HEK293 (cell line): ENCODE data around the gene YY2.

Source experiments
- ZNF274 ChIP-seq, 2 experiments: fragments of 200-500 bp in 1 of 2; fragments of 450-650 bp in 1 of 2; sonication (Bioruptor generic) in 1 of 2; formaldehyde crosslinking in 1 of 2; IDR thresholded peaks; 2 replicates each; pipeline versions ENCODE4 v1.5.1 to v1.6.1; 2014 to 2016; ENCODE audit warnings: borderline replicate concordance in 1 of 2, inconsistent platforms in 1 of 2, low read length in 1 of 2, missing biosample characterization in 1 of 2, missing genetic modification characterization in 1 of 2
- TF ChIP-seq, protein P1 (sequence below): fragments of 450-650 bp; formaldehyde crosslinking; IDR thresholded peaks from 2 replicates; pipeline ENCODE4 v1.5.1; 2016; ENCODE audit warnings: missing biosample characterization, missing genetic modification characterization
- TF ChIP-seq, protein P2 (sequence below): fragments of 450-650 bp; formaldehyde crosslinking; IDR thresholded peaks from 2 replicates; pipeline ENCODE4 v1.5.1; 2016; ENCODE audit warnings: missing biosample characterization, missing genetic modification characterization
- TF ChIP-seq, protein P3 (sequence below): fragments of 450-650 bp; formaldehyde crosslinking; IDR thresholded peaks from 2 replicates; pipeline ENCODE4 v1.5.1; 2016; ENCODE audit warnings: missing biosample characterization, missing genetic modification characterization
- TF ChIP-seq, protein P4 (sequence below): fragments of 450-650 bp; formaldehyde crosslinking; IDR thresholded peaks from 2 replicates; pipeline ENCODE4 v1.5.1; 2016; ENCODE audit warnings: missing biosample characterization, missing genetic modification characterization

DNA sequence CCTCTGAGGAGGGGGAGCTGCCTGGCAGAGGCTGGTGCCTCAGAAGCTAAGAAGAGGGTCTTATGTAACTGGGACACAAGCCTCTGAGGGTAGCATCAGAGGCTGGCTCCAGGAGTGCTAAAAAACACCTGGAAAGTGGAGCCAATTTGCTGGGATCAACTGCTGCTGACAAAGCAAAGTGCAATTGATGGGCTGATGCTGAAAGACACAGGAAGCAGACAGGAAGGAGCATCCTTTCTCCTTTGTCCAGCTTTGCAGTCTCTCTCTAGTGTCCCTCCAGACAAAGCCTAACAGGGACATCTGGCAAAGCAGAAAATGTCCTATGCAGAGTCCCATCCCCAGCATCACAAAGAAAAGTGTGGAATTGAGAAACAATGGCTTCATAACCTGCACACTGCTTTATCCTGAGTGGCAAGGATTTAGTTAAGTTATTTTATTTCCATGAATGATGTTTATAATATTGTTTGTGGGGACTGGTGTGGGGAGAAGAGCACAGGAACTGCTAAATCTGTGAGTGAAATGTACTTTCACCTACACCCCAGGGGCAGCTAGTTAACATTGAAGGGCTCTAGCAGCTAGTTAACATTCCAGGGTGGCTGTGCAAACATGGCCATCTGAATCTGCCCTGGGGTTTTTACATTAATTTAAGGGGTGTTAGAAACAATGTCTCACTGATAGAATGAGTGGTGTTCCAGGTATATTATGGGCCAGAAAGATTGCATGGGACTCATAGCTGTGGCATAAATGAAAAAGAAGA is 42.0 kb upstream of the YY2 start:
- TF ChIP-seq, protein P1, sequence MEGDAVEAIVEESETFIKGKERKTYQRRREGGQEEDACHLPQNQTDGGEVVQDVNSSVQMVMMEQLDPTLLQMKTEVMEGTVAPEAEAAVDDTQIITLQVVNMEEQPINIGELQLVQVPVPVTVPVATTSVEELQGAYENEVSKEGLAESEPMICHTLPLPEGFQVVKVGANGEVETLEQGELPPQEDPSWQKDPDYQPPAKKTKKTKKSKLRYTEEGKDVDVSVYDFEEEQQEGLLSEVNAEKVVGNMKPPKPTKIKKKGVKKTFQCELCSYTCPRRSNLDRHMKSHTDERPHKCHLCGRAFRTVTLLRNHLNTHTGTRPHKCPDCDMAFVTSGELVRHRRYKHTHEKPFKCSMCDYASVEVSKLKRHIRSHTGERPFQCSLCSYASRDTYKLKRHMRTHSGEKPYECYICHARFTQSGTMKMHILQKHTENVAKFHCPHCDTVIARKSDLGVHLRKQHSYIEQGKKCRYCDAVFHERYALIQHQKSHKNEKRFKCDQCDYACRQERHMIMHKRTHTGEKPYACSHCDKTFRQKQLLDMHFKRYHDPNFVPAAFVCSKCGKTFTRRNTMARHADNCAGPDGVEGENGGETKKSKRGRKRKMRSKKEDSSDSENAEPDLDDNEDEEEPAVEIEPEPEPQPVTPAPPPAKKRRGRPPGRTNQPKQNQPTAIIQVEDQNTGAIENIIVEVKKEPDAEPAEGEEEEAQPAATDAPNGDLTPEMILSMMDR (tag by site-specific recombination), result no peak
- TF ChIP-seq, protein P2, sequence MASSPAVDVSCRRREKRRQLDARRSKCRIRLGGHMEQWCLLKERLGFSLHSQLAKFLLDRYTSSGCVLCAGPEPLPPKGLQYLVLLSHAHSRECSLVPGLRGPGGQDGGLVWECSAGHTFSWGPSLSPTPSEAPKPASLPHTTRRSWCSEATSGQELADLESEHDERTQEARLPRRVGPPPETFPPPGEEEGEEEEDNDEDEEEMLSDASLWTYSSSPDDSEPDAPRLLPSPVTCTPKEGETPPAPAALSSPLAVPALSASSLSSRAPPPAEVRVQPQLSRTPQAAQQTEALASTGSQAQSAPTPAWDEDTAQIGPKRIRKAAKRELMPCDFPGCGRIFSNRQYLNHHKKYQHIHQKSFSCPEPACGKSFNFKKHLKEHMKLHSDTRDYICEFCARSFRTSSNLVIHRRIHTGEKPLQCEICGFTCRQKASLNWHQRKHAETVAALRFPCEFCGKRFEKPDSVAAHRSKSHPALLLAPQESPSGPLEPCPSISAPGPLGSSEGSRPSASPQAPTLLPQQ (tag by site-specific recombination), result no peak
- TF ChIP-seq ZNF274 (IDR thresholded peaks at IDR 0.05; ENCODE audit: low read length), result no peak
- TF ChIP-seq ZNF274 (tag by site-specific recombination; IDR thresholded peaks at IDR 0.05; ENCODE audit: borderline replicate concordance), result no peak
- TF ChIP-seq, protein P3, sequence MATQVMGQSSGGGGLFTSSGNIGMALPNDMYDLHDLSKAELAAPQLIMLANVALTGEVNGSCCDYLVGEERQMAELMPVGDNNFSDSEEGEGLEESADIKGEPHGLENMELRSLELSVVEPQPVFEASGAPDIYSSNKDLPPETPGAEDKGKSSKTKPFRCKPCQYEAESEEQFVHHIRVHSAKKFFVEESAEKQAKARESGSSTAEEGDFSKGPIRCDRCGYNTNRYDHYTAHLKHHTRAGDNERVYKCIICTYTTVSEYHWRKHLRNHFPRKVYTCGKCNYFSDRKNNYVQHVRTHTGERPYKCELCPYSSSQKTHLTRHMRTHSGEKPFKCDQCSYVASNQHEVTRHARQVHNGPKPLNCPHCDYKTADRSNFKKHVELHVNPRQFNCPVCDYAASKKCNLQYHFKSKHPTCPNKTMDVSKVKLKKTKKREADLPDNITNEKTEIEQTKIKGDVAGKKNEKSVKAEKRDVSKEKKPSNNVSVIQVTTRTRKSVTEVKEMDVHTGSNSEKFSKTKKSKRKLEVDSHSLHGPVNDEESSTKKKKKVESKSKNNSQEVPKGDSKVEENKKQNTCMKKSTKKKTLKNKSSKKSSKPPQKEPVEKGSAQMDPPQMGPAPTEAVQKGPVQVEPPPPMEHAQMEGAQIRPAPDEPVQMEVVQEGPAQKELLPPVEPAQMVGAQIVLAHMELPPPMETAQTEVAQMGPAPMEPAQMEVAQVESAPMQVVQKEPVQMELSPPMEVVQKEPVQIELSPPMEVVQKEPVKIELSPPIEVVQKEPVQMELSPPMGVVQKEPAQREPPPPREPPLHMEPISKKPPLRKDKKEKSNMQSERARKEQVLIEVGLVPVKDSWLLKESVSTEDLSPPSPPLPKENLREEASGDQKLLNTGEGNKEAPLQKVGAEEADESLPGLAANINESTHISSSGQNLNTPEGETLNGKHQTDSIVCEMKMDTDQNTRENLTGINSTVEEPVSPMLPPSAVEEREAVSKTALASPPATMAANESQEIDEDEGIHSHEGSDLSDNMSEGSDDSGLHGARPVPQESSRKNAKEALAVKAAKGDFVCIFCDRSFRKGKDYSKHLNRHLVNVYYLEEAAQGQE, result no peak
- TF ChIP-seq, protein P4, sequence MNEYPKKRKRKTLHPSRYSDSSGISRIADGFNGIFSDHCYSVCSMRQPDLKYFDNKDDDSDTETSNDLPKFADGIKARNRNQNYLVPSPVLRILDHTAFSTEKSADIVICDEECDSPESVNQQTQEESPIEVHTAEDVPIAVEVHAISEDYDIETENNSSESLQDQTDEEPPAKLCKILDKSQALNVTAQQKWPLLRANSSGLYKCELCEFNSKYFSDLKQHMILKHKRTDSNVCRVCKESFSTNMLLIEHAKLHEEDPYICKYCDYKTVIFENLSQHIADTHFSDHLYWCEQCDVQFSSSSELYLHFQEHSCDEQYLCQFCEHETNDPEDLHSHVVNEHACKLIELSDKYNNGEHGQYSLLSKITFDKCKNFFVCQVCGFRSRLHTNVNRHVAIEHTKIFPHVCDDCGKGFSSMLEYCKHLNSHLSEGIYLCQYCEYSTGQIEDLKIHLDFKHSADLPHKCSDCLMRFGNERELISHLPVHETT, result no peak
